ENCODE data around the gene CEP250.

DNA sequence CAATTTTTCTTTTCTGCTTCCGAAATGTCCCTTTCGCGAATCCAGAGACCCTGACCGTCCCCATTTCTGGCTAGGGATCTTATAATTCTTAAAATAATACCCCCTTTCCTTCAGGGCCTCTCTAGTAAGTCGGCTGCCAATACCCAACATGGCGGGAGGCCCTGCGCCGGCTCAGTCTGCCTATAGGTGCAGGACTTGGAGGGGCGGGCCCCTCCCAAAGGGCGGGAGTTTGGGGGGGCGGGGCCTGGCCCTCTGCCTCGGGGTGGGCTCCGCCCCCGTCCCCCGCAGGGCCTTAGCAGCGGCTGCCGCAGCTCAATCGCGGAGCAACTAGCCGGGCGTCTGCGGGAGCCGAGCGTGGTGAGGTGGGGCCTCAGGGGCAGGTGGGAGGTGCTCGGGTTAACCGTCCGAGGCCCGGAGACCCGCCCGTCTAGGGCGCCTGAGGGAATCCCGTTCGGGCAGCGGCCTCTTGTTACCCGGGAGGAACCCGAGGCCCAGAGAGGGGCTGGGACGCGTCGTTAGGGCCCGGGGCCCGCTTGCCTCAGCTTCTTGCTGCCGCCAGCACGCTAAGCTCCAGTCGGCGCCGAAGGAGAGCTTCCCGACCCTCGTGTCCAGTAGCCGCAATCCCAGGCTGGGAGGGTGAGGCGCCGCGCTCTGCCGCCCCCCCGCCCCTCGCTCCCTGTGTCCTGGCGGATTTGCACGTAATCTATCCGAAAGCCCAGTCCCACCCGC is at the start of gene CEP250:
- TF ChIP-seq POLR2A (IDR thresholded peaks at IDR 0.05) (no peak), EP300 (IDR thresholded peaks at IDR 0.05) (no peak)
